Dendritic cell treated with granulocyte-macrophage colony-stimulating factor and Interleukin-4, amounts not matched to agents 40 ng/mL and 50 ng/mL, for 4 days (primary cell): ENCODE results near the gene ADAM17.

ENCODE experiments used
- H3K27ac Mint-ChIP-seq: one replicate; pipeline ENCODE4 v1.8.0; 2022; ENCODE audit warnings: mild to moderate bottlenecking, mixed read lengths
- H3K27me3 Mint-ChIP-seq: one replicate; pipeline ENCODE4 v1.8.0; 2022; ENCODE audit warnings: mild to moderate bottlenecking, mixed read lengths
- H3K36me3 Mint-ChIP-seq: one replicate; pipeline ENCODE4 v1.8.0; 2022; ENCODE audit warnings: low read depth, mixed read lengths
- H3K4me1 Mint-ChIP-seq: one replicate; pipeline ENCODE4 v1.8.0; 2022; ENCODE audit warnings: low read depth, mixed read lengths
- H3K4me3 Mint-ChIP-seq: one replicate; pipeline ENCODE4 v1.8.0; 2022; ENCODE audit warnings: mild to moderate bottlenecking, moderate library complexity, mixed read lengths
- H3K9me3 Mint-ChIP-seq: one replicate; pipeline ENCODE4 v1.8.0; 2022; ENCODE audit warnings: mixed read lengths
- intact Hi-C: fragments of 100-400 bp; cut with micrococcal nuclease; formaldehyde crosslinking; loops from one replicate; pipeline ENCODE4 v1.15.0; 2022

ADAM17 gene

GRCh38 chr2:9465170-9465569 is 90.5 kb downstream of the ADAM17 start:
- no peaks in the 10 kb centered on the region for H3K27me3 Mint-ChIP-seq
- no peaks in the 10 kb centered on the region for H3K9me3 Mint-ChIP-seq
- H3K27ac Mint-ChIP-seq, result no peak overlapping the region
- peaks cover 12% of the 10 kb centered on the region for H3K4me1 Mint-ChIP-seq
- intact Hi-C loops, result no loop called here
- H3K4me3 Mint-ChIP-seq, result no peak overlapping the region
- peaks cover 80% of the 10 kb centered on the region for H3K36me3 Mint-ChIP-seq

- H3K36me3 Mint-ChIP-seq, result peaks cover 80% of the 10 kb centered on the region
- H3K27ac Mint-ChIP-seq, result peak overlapping the region; percentile 40
- peaks cover 12% of the 10 kb centered on the region for H3K4me1 Mint-ChIP-seq
- no peaks in the 10 kb centered on the region for H3K9me3 Mint-ChIP-seq
- H3K27me3 Mint-ChIP-seq, result no peaks in the 10 kb centered on the region
- H3K4me3 Mint-ChIP-seq, result no peak overlapping the region
- intact Hi-C loops, result no loop called here
Measured at GRCh38 chr2:9463698-9464034, 92.0 kb downstream of the ADAM17 start.

- H3K9me3 Mint-ChIP-seq, result no peaks in the 10 kb centered on the region
- H3K36me3 Mint-ChIP-seq, result peaks cover 79% of the 10 kb centered on the region
- H3K27ac Mint-ChIP-seq, result peak overlapping the region; percentile 40
- no peak overlapping the region for H3K4me3 Mint-ChIP-seq
- H3K27me3 Mint-ChIP-seq, result no peaks in the 10 kb centered on the region
- intact Hi-C loops, result no loop called here
- H3K4me1 Mint-ChIP-seq, result peaks cover 12% of the 10 kb centered on the region
Measured at GRCh38 chr2:9462886-9463697, 92.5 kb downstream of the ADAM17 start.

DNA sequence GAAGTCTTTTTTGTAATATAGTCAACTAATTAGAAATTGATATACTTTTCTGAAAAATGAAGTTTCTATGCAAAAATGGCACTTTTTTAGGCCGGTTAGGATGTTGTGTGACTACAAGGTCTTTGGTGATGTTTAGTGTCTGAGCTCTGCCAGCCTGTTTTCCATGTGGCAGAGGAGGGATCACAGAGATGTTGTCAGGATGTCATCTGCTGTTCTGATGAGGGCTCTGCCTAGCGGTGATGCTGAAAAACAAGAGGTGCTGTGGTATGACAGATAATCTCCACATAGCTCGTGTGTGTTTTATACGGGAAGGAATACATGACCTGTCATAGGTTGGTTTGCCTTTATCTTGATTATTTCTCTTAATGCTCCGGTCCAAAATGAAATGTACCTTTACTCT is 93.3 kb downstream of the ADAM17 start:
- Mint-ChIP-seq H3K27ac (no peak overlapping the region), H3K27me3 (no peaks in the 10 kb centered on the region), H3K36me3 (peaks cover 79% of the 10 kb centered on the region), H3K4me1 (peaks cover 12% of the 10 kb centered on the region), H3K4me3 (no peak overlapping the region), H3K9me3 (no peaks in the 10 kb centered on the region)
- intact Hi-C loops, result no loop called here

- intact Hi-C loops, result no loop called here
- Mint-ChIP-seq H3K36me3 (peaks cover 81% of the 10 kb centered on the region), H3K4me1 (peaks cover 12% of the 10 kb centered on the region), H3K27me3 (no peaks in the 10 kb centered on the region), H3K27ac (no peak overlapping the region), H3K9me3 (no peaks in the 10 kb centered on the region), H3K4me3 (no peak overlapping the region)
Measured at GRCh38 chr2:9461079-9461478, 94.6 kb downstream of the ADAM17 start.

DNA sequence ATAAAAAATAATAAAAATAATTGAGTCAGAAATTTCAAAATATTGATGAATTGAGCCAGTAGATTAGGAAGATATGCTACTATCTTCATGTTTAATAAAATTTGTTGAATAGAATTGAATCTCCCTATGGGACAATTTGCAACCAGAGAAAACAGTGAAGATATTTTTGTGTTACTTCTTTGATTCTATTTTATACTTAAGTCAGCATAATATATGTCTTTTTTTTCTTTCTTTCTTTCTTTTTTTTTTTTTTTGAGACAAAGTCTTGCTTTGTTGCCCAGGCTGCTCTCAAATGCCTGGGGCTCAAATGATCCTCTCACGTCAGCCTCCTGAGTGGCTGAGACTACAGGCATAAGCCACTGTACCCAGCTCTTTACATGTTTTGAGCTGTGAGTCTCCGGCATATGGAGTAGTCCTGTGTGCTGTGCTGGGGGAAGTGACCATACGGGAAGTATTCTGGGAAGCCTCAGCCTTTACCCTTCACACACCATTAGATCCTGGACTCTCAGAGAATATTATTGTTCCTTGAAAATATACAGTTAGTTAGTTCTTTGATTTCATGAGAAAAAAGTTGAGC is 95.1 kb downstream of the ADAM17 start:
- H3K27ac Mint-ChIP-seq, result no peak overlapping the region
- H3K4me3 Mint-ChIP-seq, result no peak overlapping the region
- peaks cover 12% of the 10 kb centered on the region for H3K4me1 Mint-ChIP-seq
- intact Hi-C loops, result no loop called here
- no peaks in the 10 kb centered on the region for H3K9me3 Mint-ChIP-seq
- H3K36me3 Mint-ChIP-seq, result peaks cover 81% of the 10 kb centered on the region
- no peaks in the 10 kb centered on the region for H3K27me3 Mint-ChIP-seq

- Mint-ChIP-seq H3K9me3 (no peaks in the 10 kb centered on the region), H3K27ac (no peak overlapping the region), H3K4me1 (no peaks in the 10 kb centered on the region), H3K36me3 (peaks cover 98% of the 10 kb centered on the region), H3K4me3 (no peak overlapping the region), H3K27me3 (no peaks in the 10 kb centered on the region)
- intact Hi-C loops, result no loop called here
Measured at GRCh38 chr2:9451231-9451630, 104.4 kb downstream of the ADAM17 start.

DNA sequence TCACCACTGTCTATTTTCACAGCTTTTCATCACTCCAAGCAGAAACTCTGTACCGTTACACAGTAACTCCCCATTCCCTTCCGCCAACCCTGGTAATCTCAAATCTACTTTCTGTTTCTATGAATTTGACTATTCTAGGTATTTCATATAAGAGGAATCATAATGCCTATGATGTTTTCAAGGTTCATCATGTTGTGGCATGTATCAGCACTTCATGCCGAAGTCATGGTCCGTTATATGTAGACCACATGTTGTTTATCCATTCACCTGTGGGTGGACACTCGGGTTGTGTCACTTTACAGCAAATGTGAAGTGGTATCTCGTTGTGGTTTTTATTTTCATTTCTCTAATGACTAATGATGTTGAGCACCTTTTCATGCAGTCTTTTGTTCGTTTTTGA is 110.5 kb downstream of the ADAM17 start:
- no peak overlapping the region for H3K27ac Mint-ChIP-seq
- no peaks in the 10 kb centered on the region for H3K27me3 Mint-ChIP-seq
- H3K4me1 Mint-ChIP-seq, result no peaks in the 10 kb centered on the region
- peaks cover 95% of the 10 kb centered on the region for H3K36me3 Mint-ChIP-seq
- H3K4me3 Mint-ChIP-seq, result no peak overlapping the region
- intact Hi-C loops, result no loop called here
- H3K9me3 Mint-ChIP-seq, result no peaks in the 10 kb centered on the region

GRCh38 chr2:9443526-9443925 is 112.1 kb downstream of the ADAM17 start:
- intact Hi-C loops, result no loop called here
- H3K36me3 Mint-ChIP-seq, result peaks cover 94% of the 10 kb centered on the region
- H3K4me1 Mint-ChIP-seq, result no peaks in the 10 kb centered on the region
- no peaks in the 10 kb centered on the region for H3K9me3 Mint-ChIP-seq
- H3K4me3 Mint-ChIP-seq, result no peak overlapping the region
- H3K27me3 Mint-ChIP-seq, result no peaks in the 10 kb centered on the region
- no peak overlapping the region for H3K27ac Mint-ChIP-seq

DNA sequence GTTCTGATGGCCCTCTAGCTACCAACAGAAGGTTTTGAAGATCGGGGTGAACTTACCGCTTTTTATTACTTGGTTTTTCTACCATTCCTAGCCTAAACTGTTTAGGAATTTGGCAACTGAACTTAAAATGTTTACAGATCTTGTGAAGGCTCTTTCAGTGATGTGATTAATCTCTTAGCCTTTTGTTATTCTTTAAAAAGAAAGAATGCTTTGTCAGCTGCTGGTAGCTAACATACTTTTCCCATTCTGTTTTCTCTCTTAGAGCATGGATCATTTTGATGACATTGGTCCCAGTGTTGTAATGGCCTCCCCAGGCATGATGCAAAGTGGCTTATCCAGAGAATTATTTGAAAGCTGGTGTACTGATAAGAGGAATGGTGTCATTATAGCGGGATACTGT is 114.1 kb downstream of the ADAM17 start:
- no peaks in the 10 kb centered on the region for H3K4me1 Mint-ChIP-seq

GRCh38 chr2:9440058-9440727 is 115.4 kb downstream of the ADAM17 start:
- Mint-ChIP-seq H3K27ac (no peak overlapping the region), H3K9me3 (no peaks in the 10 kb centered on the region), H3K36me3 (peaks cover 96% of the 10 kb centered on the region), H3K4me3 (no peak overlapping the region), H3K4me1 (no peaks in the 10 kb centered on the region), H3K27me3 (no peaks in the 10 kb centered on the region)
- intact Hi-C loops, result no loop called here

More for the DNA sequence above, 114.1 kb downstream of the ADAM17 start:
- H3K9me3 Mint-ChIP-seq, result no peaks in the 10 kb centered on the region
- peaks cover 96% of the 10 kb centered on the region for H3K36me3 Mint-ChIP-seq
- H3K27ac Mint-ChIP-seq, result no peak overlapping the region
- intact Hi-C loops, result no loop called here
- no peaks in the 10 kb centered on the region for H3K27me3 Mint-ChIP-seq
- H3K4me3 Mint-ChIP-seq, result no peak overlapping the region

- Mint-ChIP-seq H3K27ac (no peak overlapping the region), H3K9me3 (no peaks in the 10 kb centered on the region), H3K27me3 (no peaks in the 10 kb centered on the region), H3K4me3 (no peak overlapping the region), H3K4me1 (no peaks in the 10 kb centered on the region), H3K36me3 (peaks cover 96% of the 10 kb centered on the region)
- intact Hi-C loops, result no loop called here
Measured at GRCh38 chr2:9439536-9439935, 116.1 kb downstream of the ADAM17 start.
